Measurements from ENCODE around the gene MRPL50.

MRPL50 gene

DNA sequence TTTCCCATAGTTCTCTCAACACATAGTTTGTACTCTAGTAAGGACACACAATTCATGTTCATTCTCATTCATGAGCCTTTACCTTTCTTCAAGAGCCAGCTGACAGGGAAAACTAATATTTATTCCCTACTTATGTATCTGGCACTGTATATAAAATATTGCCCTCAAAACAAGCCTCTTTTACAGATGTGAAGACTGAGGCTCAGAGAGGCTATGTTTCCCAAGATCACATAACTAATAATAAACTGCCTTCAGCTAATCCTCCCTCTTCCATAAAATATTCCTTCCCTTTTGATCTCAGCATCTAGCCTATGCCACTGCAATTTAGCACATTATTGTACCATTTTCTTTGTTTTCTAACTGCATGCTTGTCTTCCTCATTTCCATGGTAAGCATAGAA, 19.0 kb upstream of the MRPL50 start:
- TF ChIP-seq ZNF8 (CRISPR knock-in tag; IDR thresholded peaks at IDR 0.05) (no peak), ARNTL (CRISPR knock-in tag; IDR thresholded peaks at IDR 0.05; ENCODE audit: borderline replicate concordance, low read depth) (no peak), ZFP3 (CRISPR knock-in tag; IDR thresholded peaks at IDR 0.05) (no peak), ZC3H10 (CRISPR knock-in tag; IDR thresholded peaks at IDR 0.05) (no peak), BACH2 (CRISPR knock-in tag; IDR thresholded peaks at IDR 0.05; ENCODE audit: borderline replicate concordance) (no peak), TOX (CRISPR knock-in tag; IDR thresholded peaks at IDR 0.05; ENCODE audit: borderline replicate concordance) (no peak), RARB (CRISPR knock-in tag; IDR thresholded peaks at IDR 0.05) (no peak), PPARA (CRISPR knock-in tag; IDR thresholded peaks at IDR 0.05; ENCODE audit: borderline replicate concordance) (no peak), CSDC2 (CRISPR knock-in tag; IDR thresholded peaks at IDR 0.05) (no peak), SNAI2 (CRISPR knock-in tag; IDR thresholded peaks at IDR 0.05) (no peak), ZNF70 (CRISPR knock-in tag; IDR thresholded peaks at IDR 0.05) (no peak), ZFP30 (CRISPR knock-in tag; IDR thresholded peaks at IDR 0.05) (no peak), GLIS3 (CRISPR knock-in tag; IDR thresholded peaks at IDR 0.05) (no peak), ZNF565 (CRISPR knock-in tag; conservative IDR thresholded peaks at IDR 0.05; ENCODE audit: low read depth) (no peak)
- TF ChIP-seq, protein P1, sequence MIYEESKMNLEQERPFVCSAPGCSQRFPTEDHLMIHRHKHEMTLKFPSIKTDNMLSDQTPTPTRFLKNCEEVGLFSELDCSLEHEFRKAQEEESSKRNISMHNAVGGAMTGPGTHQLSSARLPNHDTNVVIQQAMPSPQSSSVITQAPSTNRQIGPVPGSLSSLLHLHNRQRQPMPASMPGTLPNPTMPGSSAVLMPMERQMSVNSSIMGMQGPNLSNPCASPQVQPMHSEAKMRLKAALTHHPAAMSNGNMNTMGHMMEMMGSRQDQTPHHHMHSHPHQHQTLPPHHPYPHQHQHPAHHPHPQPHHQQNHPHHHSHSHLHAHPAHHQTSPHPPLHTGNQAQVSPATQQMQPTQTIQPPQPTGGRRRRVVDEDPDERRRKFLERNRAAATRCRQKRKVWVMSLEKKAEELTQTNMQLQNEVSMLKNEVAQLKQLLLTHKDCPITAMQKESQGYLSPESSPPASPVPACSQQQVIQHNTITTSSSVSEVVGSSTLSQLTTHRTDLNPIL (CRISPR knock-in tag; IDR thresholded peaks at IDR 0.05; ENCODE audit: low read depth), result no peak
- TF ChIP-seq, protein P2, sequence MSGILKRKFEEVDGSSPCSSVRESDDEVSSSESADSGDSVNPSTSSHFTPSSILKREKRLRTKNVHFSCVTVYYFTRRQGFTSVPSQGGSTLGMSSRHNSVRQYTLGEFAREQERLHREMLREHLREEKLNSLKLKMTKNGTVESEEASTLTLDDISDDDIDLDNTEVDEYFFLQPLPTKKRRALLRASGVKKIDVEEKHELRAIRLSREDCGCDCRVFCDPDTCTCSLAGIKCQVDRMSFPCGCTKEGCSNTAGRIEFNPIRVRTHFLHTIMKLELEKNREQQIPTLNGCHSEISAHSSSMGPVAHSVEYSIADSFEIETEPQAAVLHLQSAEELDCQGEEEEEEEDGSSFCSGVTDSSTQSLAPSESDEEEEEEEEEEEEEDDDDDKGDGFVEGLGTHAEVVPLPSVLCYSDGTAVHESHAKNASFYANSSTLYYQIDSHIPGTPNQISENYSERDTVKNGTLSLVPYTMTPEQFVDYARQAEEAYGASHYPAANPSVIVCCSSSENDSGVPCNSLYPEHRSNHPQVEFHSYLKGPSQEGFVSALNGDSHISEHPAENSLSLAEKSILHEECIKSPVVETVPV (CRISPR knock-in tag; IDR thresholded peaks at IDR 0.05), result no peak
- TF ChIP-seq, protein P3, sequence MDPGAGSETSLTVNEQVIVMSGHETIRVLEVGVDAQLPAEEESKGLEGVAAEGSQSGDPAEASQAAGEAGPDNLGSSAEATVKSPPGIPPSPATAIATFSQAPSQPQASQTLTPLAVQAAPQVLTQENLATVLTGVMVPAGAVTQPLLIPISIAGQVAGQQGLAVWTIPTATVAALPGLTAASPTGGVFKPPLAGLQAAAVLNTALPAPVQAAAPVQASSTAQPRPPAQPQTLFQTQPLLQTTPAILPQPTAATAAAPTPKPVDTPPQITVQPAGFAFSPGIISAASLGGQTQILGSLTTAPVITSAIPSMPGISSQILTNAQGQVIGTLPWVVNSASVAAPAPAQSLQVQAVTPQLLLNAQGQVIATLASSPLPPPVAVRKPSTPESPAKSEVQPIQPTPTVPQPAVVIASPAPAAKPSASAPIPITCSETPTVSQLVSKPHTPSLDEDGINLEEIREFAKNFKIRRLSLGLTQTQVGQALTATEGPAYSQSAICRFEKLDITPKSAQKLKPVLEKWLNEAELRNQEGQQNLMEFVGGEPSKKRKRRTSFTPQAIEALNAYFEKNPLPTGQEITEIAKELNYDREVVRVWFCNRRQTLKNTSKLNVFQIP (CRISPR knock-in tag; IDR thresholded peaks at IDR 0.05; ENCODE audit: borderline replicate concordance, low read depth), result no peak
- ATAC-seq, result no peak

DNA sequence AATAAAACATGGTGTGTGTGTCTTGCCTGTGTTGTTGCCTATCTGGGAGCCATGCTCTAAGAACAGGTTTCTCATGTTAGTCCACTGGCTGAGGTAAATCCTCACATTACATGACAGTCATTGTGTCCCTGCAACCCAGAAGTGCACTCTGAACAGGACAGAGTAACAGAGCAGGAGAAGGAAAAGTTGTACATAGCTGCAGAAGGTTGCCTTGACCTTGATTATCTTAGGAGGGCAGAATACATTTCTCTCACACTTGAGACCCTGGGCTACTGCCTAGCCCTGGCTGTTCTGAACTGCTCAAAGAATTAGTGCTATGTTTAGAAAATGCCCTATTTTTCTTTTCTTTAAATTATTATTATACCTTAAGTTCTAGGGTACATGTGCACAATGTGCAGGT, 17.2 kb upstream of the MRPL50 start:
- no peak for TF ChIP-seq ISL1 (CRISPR knock-in tag; IDR thresholded peaks at IDR 0.05)
- TF ChIP-seq OSR1 (CRISPR knock-in tag; IDR thresholded peaks at IDR 0.05), result no peak
- TF ChIP-seq, protein P3 (CRISPR knock-in tag; IDR thresholded peaks at IDR 0.05; ENCODE audit: borderline replicate concordance, low read depth), result no peak
- no peak for TF ChIP-seq ZNF8 (CRISPR knock-in tag; IDR thresholded peaks at IDR 0.05)
- TF ChIP-seq CSDC2 (CRISPR knock-in tag; IDR thresholded peaks at IDR 0.05), result no peak
- no peak for ATAC-seq

DNA sequence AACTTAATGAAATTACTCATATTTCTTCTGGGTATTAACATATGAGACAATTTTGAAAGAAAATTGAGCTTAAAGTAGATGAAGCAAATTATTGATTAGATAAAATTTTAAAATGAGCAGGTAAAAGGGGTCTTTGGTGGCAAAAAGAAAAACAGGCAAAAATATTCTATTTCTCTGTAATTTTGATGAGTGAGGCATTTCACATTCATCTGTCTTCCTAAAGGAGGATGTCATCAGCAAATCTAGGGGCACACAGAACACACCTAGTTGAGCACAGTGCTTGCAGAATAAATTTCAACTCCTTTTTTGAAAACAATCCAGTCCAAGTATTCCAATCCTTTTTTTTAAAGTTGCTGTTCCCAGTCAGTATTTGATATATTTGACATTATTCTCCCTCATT, 16.4 kb upstream of the MRPL50 start:
- ATAC-seq, result no peak
- TF ChIP-seq TCF4 (CRISPR knock-in tag; IDR thresholded peaks at IDR 0.05; ENCODE audit: borderline replicate concordance) (no peak), ZNF70 (CRISPR knock-in tag; IDR thresholded peaks at IDR 0.05) (no peak), ESRRG (CRISPR knock-in tag; IDR thresholded peaks at IDR 0.05) (no peak), ZFP3 (CRISPR knock-in tag; IDR thresholded peaks at IDR 0.05) (no peak)
- TF ChIP-seq, protein P3 (CRISPR knock-in tag; IDR thresholded peaks at IDR 0.05; ENCODE audit: borderline replicate concordance, low read depth), result no peak

DNA sequence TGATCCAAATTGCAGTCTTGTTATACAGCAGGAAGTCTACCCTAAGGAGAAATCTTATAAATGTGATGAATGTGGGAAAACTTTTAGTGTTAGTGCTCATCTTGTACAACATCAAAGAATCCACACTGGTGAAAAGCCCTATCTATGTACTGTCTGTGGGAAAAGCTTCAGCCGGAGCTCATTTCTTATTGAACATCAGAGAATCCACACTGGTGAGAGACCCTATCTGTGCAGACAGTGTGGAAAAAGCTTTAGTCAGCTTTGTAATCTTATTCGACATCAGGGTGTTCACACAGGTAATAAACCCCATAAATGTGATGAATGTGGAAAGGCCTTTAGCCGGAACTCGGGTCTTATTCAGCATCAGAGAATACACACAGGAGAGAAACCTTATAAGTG, 10.7 kb upstream of the MRPL50 start:
- TF ChIP-seq RARB (CRISPR knock-in tag; IDR thresholded peaks at IDR 0.05), result no peak
- TF ChIP-seq ARNTL (CRISPR knock-in tag; IDR thresholded peaks at IDR 0.05; ENCODE audit: borderline replicate concordance, low read depth), result no peak
- TF ChIP-seq TOX (CRISPR knock-in tag; IDR thresholded peaks at IDR 0.05; ENCODE audit: borderline replicate concordance), result no peak
- no peak for TF ChIP-seq ZFP30 (CRISPR knock-in tag; IDR thresholded peaks at IDR 0.05)
- TF ChIP-seq ZFP3 (CRISPR knock-in tag; IDR thresholded peaks at IDR 0.05), result no peak
- TF ChIP-seq, protein P4, sequence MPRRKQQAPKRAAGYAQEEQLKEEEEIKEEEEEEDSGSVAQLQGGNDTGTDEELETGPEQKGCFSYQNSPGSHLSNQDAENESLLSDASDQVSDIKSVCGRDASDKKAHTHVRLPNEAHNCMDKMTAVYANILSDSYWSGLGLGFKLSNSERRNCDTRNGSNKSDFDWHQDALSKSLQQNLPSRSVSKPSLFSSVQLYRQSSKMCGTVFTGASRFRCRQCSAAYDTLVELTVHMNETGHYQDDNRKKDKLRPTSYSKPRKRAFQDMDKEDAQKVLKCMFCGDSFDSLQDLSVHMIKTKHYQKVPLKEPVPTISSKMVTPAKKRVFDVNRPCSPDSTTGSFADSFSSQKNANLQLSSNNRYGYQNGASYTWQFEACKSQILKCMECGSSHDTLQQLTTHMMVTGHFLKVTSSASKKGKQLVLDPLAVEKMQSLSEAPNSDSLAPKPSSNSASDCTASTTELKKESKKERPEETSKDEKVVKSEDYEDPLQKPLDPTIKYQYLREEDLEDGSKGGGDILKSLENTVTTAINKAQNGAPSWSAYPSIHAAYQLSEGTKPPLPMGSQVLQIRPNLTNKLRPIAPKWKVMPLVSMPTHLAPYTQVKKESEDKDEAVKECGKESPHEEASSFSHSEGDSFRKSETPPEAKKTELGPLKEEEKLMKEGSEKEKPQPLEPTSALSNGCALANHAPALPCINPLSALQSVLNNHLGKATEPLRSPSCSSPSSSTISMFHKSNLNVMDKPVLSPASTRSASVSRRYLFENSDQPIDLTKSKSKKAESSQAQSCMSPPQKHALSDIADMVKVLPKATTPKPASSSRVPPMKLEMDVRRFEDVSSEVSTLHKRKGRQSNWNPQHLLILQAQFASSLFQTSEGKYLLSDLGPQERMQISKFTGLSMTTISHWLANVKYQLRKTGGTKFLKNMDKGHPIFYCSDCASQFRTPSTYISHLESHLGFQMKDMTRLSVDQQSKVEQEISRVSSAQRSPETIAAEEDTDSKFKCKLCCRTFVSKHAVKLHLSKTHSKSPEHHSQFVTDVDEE (CRISPR knock-in tag; IDR thresholded peaks at IDR 0.05), result no peak
- TF ChIP-seq ESRRG (CRISPR knock-in tag; IDR thresholded peaks at IDR 0.05), result no peak
- TF ChIP-seq ZNF8 (CRISPR knock-in tag; IDR thresholded peaks at IDR 0.05), result no peak
- no peak for TF ChIP-seq ISL1 (CRISPR knock-in tag; IDR thresholded peaks at IDR 0.05)
- TF ChIP-seq CSDC2 (CRISPR knock-in tag; IDR thresholded peaks at IDR 0.05), result no peak
- no peak for TF ChIP-seq PPARA (CRISPR knock-in tag; IDR thresholded peaks at IDR 0.05; ENCODE audit: borderline replicate concordance)
- TF ChIP-seq, protein P2 (CRISPR knock-in tag; IDR thresholded peaks at IDR 0.05), result no peak
- TF ChIP-seq GLIS3 (CRISPR knock-in tag; IDR thresholded peaks at IDR 0.05), result no peak
- TF ChIP-seq ZC3H10 (CRISPR knock-in tag; IDR thresholded peaks at IDR 0.05), result no peak
- ATAC-seq, result no peak

All from SK-N-SH treated with all-trans-retinoic acid at 6 μM for 48 hours (cell line).